ENCODE data around the gene DEK.
"Not testable (repeated sequence)": the region's sequence is repeated elsewhere in the genome, so short reads cannot be mapped to it uniquely, and the experiment has no call there.

Gene DEK

GRCh38 chr6:18234564-18234963 lies 29.8 kb downstream of the DEK start:
- no peak for DNase-seq

DNA sequence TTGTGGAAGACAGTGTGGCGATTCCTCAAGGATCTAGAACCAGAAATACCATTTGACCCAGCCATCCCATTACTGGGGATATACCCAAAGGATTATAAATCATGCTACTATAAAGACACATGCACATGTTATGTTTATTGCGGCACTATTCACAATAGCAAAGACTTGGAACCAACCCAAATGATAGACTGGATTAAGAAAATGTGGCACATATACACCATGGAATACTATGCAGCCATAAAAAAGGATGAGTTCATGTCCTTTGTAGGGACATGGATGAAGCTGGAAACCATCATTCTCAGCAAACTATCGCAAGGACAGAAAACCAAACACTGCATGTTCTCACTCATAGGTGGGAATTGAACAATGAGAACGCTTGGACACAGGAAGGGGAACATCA lies 30.6 kb downstream of the DEK start:
- DNase-seq, result not testable (repeated sequence)

DNA sequence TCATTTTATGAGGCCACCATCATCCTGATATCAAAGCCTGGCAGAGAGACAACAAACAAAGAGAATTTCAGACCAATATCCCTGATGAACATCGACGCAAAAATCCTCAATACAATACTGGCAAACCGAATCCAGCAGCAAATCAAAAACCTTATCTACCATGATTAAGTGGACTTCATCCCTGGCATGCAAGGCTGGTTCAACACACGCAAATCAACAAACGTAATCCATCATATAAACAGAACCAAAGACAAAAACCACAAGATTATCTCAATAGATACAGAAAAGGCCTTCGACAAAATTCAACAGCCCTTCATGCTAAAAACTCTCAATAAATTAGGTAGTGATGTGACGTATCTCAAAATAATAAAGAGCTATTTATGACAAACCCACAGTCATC lies 32.5 kb downstream of the DEK start:
- not testable (repeated sequence) for DNase-seq

GRCh38 chr6:18228590-18228989 lies 35.7 kb downstream of the DEK start:
- not testable (repeated sequence) for DNase-seq

DNA sequence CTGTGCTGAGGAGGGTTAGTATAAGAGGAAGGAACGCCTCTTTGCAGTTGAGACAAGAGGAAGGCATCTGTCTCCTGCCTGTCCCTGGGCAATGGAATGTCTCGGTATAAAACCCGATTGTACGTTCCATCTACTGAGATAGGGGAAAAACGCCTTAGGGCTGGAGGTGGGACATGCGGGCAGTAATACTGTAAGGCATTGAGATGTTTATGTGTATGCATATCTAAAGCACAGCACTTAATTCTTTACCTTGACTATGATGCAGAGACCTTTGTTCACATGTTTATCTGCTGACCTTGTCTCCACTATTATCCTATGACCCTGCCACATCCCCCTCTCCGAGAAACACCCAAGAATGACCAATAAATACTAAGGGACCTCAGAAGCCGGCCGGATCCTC lies 37.2 kb downstream of the DEK start:
- DNase-seq, result not testable (repeated sequence)

- not testable (repeated sequence) for DNase-seq
These were observed 37.8 kb downstream of the DEK start for GRCh38 chr6:18226451-18227105.

- no peak for DNase-seq
These were observed 43.1 kb downstream of the DEK start for GRCh38 chr6:18221288-18221615.

DNA sequence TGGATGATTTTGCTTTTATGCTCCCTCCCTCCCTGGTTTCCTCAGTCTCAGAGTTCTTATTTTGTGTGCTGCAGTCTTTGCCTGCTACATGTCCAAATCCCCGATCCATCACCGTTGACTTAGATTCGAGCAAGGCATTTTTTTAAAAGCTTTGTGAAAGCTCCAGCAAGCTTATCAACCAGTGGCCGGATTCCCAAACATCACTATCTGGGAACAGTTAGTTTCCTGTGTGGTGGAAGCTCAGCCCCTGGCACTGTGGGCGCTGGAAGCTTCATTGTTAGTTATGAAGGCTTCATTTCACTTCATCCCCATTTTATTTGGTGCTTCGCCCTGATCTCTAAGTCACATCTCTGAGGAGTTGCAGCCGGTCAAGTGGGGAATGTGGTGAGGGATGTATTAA lies 44.7 kb downstream of the DEK start:
- DNase-seq, result no peak

DNA sequence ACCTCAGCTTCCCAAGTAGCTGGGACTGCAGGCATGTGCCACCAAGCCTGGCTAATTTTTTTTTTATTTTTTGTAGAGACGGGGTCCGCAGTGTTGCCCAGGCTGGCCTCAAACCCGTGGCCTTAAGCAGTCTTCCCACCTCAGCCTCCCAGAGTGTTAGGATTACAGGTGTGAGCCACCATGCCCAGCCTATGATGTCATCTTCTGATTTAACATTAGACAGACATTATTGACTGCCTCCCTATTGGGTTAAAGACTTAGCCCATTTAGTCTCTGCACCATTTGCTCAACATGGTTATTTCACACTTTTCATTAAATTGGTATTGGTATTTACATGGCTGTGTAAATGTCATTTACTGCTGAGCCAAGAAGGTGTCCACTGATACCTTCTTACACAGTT lies 46.1 kb downstream of the DEK start:
- no peak for DNase-seq

GRCh38 chr6:18216411-18216810 lies 47.9 kb downstream of the DEK start:
- DNase-seq, result no peak

GRCh38 chr6:18215436-18215835 lies 48.9 kb downstream of the DEK start:
- DNase-seq, result no peak

- DNase-seq, result no peak
These were observed 50.3 kb downstream of the DEK start for GRCh38 chr6:18214003-18214402.

- DNase-seq, result no peak
These were observed 50.9 kb downstream of the DEK start for GRCh38 chr6:18213439-18213838.

DNA sequence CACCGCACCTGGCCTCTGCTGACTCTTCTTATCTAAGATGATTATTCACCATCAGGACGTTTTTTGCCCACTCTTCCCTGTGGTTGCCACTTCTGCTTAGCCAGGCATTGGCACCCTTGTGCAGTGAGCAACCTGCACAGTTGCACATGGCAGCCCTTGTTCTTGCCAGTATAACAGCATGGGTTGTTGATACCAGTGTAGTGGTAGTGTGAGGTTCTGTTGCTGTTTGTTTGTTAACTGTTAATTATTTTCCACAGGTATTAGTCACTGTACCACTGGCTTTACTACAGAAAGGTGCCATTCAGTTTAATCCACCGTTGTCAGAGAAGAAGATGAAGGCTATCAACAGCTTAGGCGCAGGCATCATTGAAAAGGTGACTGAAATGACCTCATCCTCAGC lies 52.1 kb downstream of the DEK start:
- DNase-seq, result no peak

- DNase-seq, result no peak
These were observed 53.0 kb downstream of the DEK start for GRCh38 chr6:18211338-18211737.

- no peak for DNase-seq
These were observed 53.6 kb downstream of the DEK start for GRCh38 chr6:18210707-18211106.

GRCh38 chr6:18209539-18210197 lies 54.7 kb downstream of the DEK start:
- DNase-seq, result no peak

DNA sequence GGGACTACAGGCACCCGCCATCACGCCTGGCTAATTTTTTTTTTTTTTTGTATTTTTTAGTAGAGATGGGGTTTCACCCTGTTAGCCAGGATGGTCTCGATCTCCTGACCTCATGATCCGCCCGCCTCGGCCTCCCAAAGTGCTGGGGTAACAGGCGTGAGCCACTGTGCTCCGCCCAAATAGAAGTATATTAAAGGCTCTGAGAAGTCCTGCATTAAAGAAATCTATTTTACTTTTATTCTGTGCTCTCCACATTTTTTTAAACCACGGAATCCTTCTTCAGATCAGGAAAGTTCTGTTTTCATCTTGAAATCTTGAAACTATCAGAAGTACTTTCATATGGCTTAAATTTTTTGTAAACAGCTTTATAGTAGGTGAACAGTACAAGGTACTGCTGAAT lies 55.6 kb downstream of the DEK start:
- DNase-seq, result not testable (repeated sequence)

GRCh38 chr6:18207949-18208348 lies 56.4 kb downstream of the DEK start:
- DNase-seq, result no peak

GRCh38 chr6:18207438-18207837 lies 56.9 kb downstream of the DEK start:
- no peak for DNase-seq

- DNase-seq, result no peak
These were observed 57.7 kb downstream of the DEK start for GRCh38 chr6:18206591-18206990.

GRCh38 chr6:18204691-18205090 lies 59.6 kb downstream of the DEK start:
- no peak for DNase-seq

GRCh38 chr6:18203786-18204185 lies 60.5 kb downstream of the DEK start:
- DNase-seq, result no peak

DNA sequence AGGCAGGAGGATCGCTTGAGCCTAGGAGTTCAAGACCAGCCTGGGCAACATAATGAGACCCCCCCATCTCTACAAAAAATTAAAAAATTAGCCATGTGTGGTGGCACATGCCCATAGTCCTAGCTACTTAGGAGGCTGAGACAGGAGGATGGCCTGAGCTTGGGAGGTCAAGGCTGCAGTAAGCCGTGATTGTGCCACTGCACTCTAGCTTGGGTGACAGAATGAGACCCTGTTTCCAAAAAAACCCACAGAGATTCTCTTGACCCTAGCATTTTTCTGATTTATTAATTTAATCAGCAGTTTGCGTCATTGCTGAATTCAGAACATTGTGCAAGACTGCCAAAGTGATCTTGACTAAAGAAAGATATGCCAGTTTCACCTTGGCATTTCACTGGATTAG lies 72.3 kb downstream of the DEK start:
- DNase-seq, result no peak

- DNase-seq, result no peak
These were observed 75.1 kb downstream of the DEK start for GRCh38 chr6:18189196-18189595.
